Ovary (tissue), 3 donors: ENCODE data around the gene SS18.

ENCODE experiments used
- CTCF ChIP-seq, 3 donors: fragments of 450-650 bp in 2 of 3; fragments of 200-600 bp in 1 of 3; IDR thresholded peaks; one replicate each; pipeline versions ENCODE4 v1.5.1 to v1.8.0; 2016 to 2022; ENCODE audit warnings: antibody characterized with exemption in 3 of 3, mild to moderate bottlenecking in 1 of 3
- EP300 ChIP-seq: sonication (generic); formaldehyde crosslinking; IDR thresholded peaks from one replicate; pipeline ENCODE4 v1.6.1; 2017; ENCODE audit warnings: antibody characterized with exemption
- POLR2A ChIP-seq: fragments of 450-650 bp; IDR thresholded peaks from one replicate; pipeline ENCODE4 v1.6.1; 2017; ENCODE audit warnings: antibody characterized with exemption, mild to moderate bottlenecking, moderate library complexity
- donor health status: DM: no; HTN: no; CAD: no.

- no peak for TF ChIP-seq CTCF (IDR thresholded peaks at IDR 0.05)
- no peak for TF ChIP-seq POLR2A
- TF ChIP-seq EP300, result no peak
Observed at GRCh38 chr18:26056291-26056690, 34.1 kb downstream of the SS18 start.
